GM19328 (cell line): Measurements from ENCODE around the gene SREK1IP1.

ENCODE experiments used
- ATAC-seq: cut with Tn5 transposase; IDR thresholded peaks from one replicate; pipeline ENCODE4 v1.9.1; 2021; ENCODE audit warnings: mild to moderate bottlenecking, moderate library complexity; ENCODE audit not compliant: unreplicated experiment

SREK1IP1 gene

GRCh38 chr5:64688391-64688790 lies 80.1 kb downstream of the SREK1IP1 start:
- no peak for ATAC-seq

GRCh38 chr5:64685866-64686265 lies 82.6 kb downstream of the SREK1IP1 start:
- no peak for ATAC-seq

GRCh38 chr5:64682608-64683007 lies 85.9 kb downstream of the SREK1IP1 start:
- no peak for ATAC-seq

- no peak for ATAC-seq
These were observed 88.2 kb downstream of the SREK1IP1 start for GRCh38 chr5:64680289-64680688.

- ATAC-seq: no peak
These were observed 90.1 kb downstream of the SREK1IP1 start for GRCh38 chr5:64678374-64678773.

- no peak for ATAC-seq
These were observed 96.8 kb downstream of the SREK1IP1 start for GRCh38 chr5:64671678-64672077.

- no peak for ATAC-seq
These were observed 98.2 kb downstream of the SREK1IP1 start for GRCh38 chr5:64670277-64670676.
